PC-9 (cell line): Measurements from ENCODE around the gene PDHA1. TPM values are rescaled to one million over a fixed set of nuclear protein-coding genes. Genes with fewer than 3 reads are reported as not detected.

Source experiments
- BruUV-seq: library from RNA; stranded (reverse); fragments of 400-500 nt; replicated peaks from 2 replicates; lab custom pipeline; 2021; lab: Mats Ljungman, UMichigan
- CTCF ChIA-PET: fragments of 300-600 bp; sonication (Branson Sonifier 250); formaldehyde crosslinking; loops from one replicate; lab custom pipeline; 2022; ENCODE audit warnings: antibody characterized with exemption; lab: Charles Lee
- POLR2A ChIA-PET: fragments of 300-600 bp; sonication (Branson Sonifier 250); formaldehyde crosslinking; loops from one replicate; lab custom pipeline; 2022; ENCODE audit warnings: antibody characterized with exemption; ENCODE audit not compliant: unreplicated experiment; lab: Charles Lee
- DNase-seq, 2 experiments: peaks; one replicate each; pipeline versions ENCODE4 v3.0.0 to v3.0.0-alpha.2; 2015 to 2022; ENCODE audit warnings: mixed read lengths in 1 of 2
- H2AFZ ChIP-seq: fragments of 200-600 bp; sonication (generic); 2 replicates; pipeline ENCODE4 v1.8.1; 2017; ENCODE audit warnings: antibody characterized with exemption
- H3F3A ChIP-seq: fragments of 200-600 bp; sonication (generic); 2 replicates; pipeline ENCODE4 v1.8.1; 2017; ENCODE audit warnings: antibody characterized with exemption, mild to moderate bottlenecking, low read depth; ENCODE audit not compliant: insufficient read depth
- H3K27ac ChIP-seq: fragments of 200-600 bp; sonication (generic); 2 replicates; pipeline ENCODE4 v1.6.1; 2016; ENCODE audit warnings: mixed run types
- H3K27me3 ChIP-seq: fragments of 200-600 bp; sonication (generic); 2 replicates; pipeline ENCODE4 v1.6.1; 2016; ENCODE audit warnings: low read depth, mixed run types; ENCODE audit not compliant: insufficient read depth
- H3K36me3 ChIP-seq: fragments of 200-600 bp; sonication (generic); 2 replicates; pipeline ENCODE4 v1.6.1; 2016; ENCODE audit warnings: low read depth, mixed run types
- H3K4me1 ChIP-seq: fragments of 200-600 bp; sonication (generic); replicated peaks from 2 replicates; pipeline ENCODE4 v1.6.1; 2016; ENCODE audit warnings: mixed run types; ENCODE audit not compliant: insufficient read depth
- H3K4me2 ChIP-seq: fragments of 200-600 bp; sonication (generic); 2 replicates; pipeline ENCODE4 v1.6.1; 2017; ENCODE audit warnings: mixed run types
- H3K4me3 ChIP-seq: fragments of 200-600 bp; sonication (generic); 2 replicates; pipeline ENCODE4 v1.6.1; 2016; ENCODE audit warnings: mixed run types
- H3K79me2 ChIP-seq: fragments of 200-600 bp; sonication (generic); 2 replicates; pipeline ENCODE4 v1.6.1; 2017; ENCODE audit warnings: low read depth, mixed run types
- H3K9me2 ChIP-seq: fragments of 200-600 bp; sonication (generic); 2 replicates; pipeline ENCODE4 v1.8.1; 2017; ENCODE audit warnings: mild to moderate bottlenecking; ENCODE audit not compliant: insufficient read depth
- H3K9me3 ChIP-seq: fragments of 200-600 bp; sonication (generic); 2 replicates; pipeline ENCODE4 v1.8.1; 2016; ENCODE audit warnings: low read depth; ENCODE audit not compliant: insufficient read depth
- H4K20me1 ChIP-seq: fragments of 200-600 bp; sonication (generic); 2 replicates; pipeline ENCODE4 v1.8.1; 2017; ENCODE audit not compliant: insufficient read depth
- CTCF ChIP-seq: fragments of 200-600 bp; sonication (generic); conservative IDR thresholded peaks from 2 replicates; pipeline ENCODE4 v1.6.1; 2017; ENCODE audit warnings: mixed run types, antibody characterized with exemption, mild to moderate bottlenecking, moderate library complexity
- EZH2 ChIP-seq: fragments of 200-600 bp; sonication (generic); IDR thresholded peaks from 2 replicates; pipeline ENCODE4 v1.8.0; 2017; ENCODE audit warnings: antibody characterized with exemption, low read depth
- intact Hi-C: fragments of 100-400 bp; cut with micrococcal nuclease; formaldehyde crosslinking; loops from one replicate; pipeline ENCODE4 v1.10.0; 2022; ENCODE audit not compliant: unreplicated experiment
- total RNA-seq: library from RNA; stranded (reverse); gene quantifications from 2 replicates; pipeline ENCODE4 v1.2.3, GENCODE V29; 2021

Gene PDHA1
- total RNA-seq, 1 experiment from 2014 or later = 193 TPM

DNA sequence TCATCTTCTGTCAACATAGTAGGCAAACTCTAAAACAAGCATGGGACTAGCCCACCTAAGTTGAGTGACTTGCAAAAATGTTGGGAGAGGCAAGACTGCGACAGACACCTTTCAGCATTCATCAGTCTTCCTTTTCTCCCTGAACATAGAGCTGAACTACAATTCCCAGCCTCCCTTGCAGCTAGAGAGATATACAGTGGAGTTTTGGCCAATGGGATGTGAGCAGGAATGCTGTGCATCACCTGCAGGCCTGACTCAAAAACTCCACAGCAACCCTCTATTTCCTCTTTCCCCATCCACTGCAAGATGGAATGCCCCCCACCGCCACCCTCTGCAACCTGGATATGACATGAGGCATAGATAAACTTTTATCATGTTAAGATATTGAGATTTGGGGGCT is 66.5 kb downstream of the PDHA1 start:
- intact Hi-C loops = loop anchor here (10.0 kb wide), 1 partner anchor 65 kb away; no protein-coding TSS in a partner anchor
- DNase-seq = no peak
- no peak overlapping the region for H3K4me2 ChIP-seq
- TF ChIP-seq EZH2 (no peak), CTCF (no peak)
- H3K36me3 ChIP-seq = no peaks in the 10 kb centered on the region
- peaks cover 6% of the 10 kb centered on the region; the same call in 1 of the 2 replicates for H3K27me3 ChIP-seq
- no peaks in the 10 kb centered on the region for H3K79me2 ChIP-seq
- H4K20me1 ChIP-seq = no peaks in the 10 kb centered on the region
- no peak overlapping the region for H3K4me3 ChIP-seq
- no peaks in the 10 kb centered on the region for H3K4me1 ChIP-seq
- no TSS peak for BruUV-seq
- POLR2A ChIA-PET = no interaction called here
- no peak overlapping the region for H3K27ac ChIP-seq
- H3K9me3 ChIP-seq = no peaks in the 10 kb centered on the region
- H2AFZ ChIP-seq = no peak overlapping the region
- H3K9me2 ChIP-seq = no peaks in the 10 kb centered on the region
- CTCF ChIA-PET = no interaction called here
- H3F3A ChIP-seq = no peaks in the 10 kb centered on the region

Other genes starting within 250 kb of the PDHA1 start
- 0.20 and 0.22 TPM in 2 replicates for gene ADGRG2, start 221.5 kb upstream of the PDHA1 start, total RNA-seq
- gene MAP3K15, start 171.6 kb downstream of the PDHA1 start, total RNA-seq = not detected in 2 replicates